ENCODE measurements around the gene CCDC136.

Gene CCDC136

GRCh38 chr7:128843938-128844621, 52.3 kb downstream of the CCDC136 start:
- Histone ChIP-seq H3K9me3 (ENCODE audit: control insufficient read depth in 5 of 5, low read length in 5 of 5) (no peaks in the 10 kb centered on the region), H3K36me3 (ENCODE audit: control insufficient read depth in 5 of 5, insufficient read depth in 5 of 5, low read length in 5 of 5) (peaks cover 0 to 32% (median 7%) of the 10 kb centered on the region in 5 donors), H3K9ac (ENCODE audit: low read length in 5 of 5) (no peak overlapping the region), H3K4me1 (ENCODE audit: control insufficient read depth in 5 of 5, insufficient read depth in 5 of 5, low read length in 5 of 5) (peaks cover 0 to 2% (median 0%) of the 10 kb centered on the region in 5 donors), H3K27ac (ENCODE audit: low read depth, low read length) (no peak overlapping the region), H3K27me3 (ENCODE audit: control insufficient read depth in 5 of 5, insufficient read depth in 4 of 5, low read length in 5 of 5) (no peaks in the 10 kb centered on the region), H3K4me3 (ENCODE audit: low read depth in 1 of 5, low read length in 5 of 5) (no peak overlapping the region)

- peaks cover 0 to 2% (median 0%) of the 10 kb centered on the region in 5 donors for H3K4me1 ChIP-seq (ENCODE audit: control insufficient read depth in 5 of 5, insufficient read depth in 5 of 5, low read length in 5 of 5)
- H3K27me3 ChIP-seq (ENCODE audit: control insufficient read depth in 5 of 5, insufficient read depth in 4 of 5, low read length in 5 of 5) = no peaks in the 10 kb centered on the region
- H3K9me3 ChIP-seq (ENCODE audit: control insufficient read depth in 5 of 5, low read length in 5 of 5) = no peaks in the 10 kb centered on the region
- H3K9ac ChIP-seq (ENCODE audit: low read length in 5 of 5) = no peak overlapping the region
- no peak overlapping the region for H3K4me3 ChIP-seq (ENCODE audit: low read depth in 1 of 5, low read length in 5 of 5)
- no peak overlapping the region for H3K27ac ChIP-seq (ENCODE audit: low read depth, low read length)
- peaks cover 0 to 31% (median 9%) of the 10 kb centered on the region in 5 donors for H3K36me3 ChIP-seq (ENCODE audit: control insufficient read depth in 5 of 5, insufficient read depth in 5 of 5, low read length in 5 of 5)
Measured at GRCh38 chr7:128844777-128845311, 53.1 kb downstream of the CCDC136 start.

- peaks cover 0 to 2% (median 0%) of the 10 kb centered on the region in 5 donors for H3K4me1 ChIP-seq (ENCODE audit: control insufficient read depth in 5 of 5, insufficient read depth in 5 of 5, low read length in 5 of 5)
- no peak overlapping the region for H3K4me3 ChIP-seq (ENCODE audit: low read depth in 1 of 5, low read length in 5 of 5)
- H3K9me3 ChIP-seq (ENCODE audit: control insufficient read depth in 5 of 5, low read length in 5 of 5) = no peaks in the 10 kb centered on the region
- peaks cover 0 to 29% (median 11%) of the 10 kb centered on the region in 5 donors for H3K36me3 ChIP-seq (ENCODE audit: control insufficient read depth in 5 of 5, insufficient read depth in 5 of 5, low read length in 5 of 5)
- no peak overlapping the region for H3K27ac ChIP-seq (ENCODE audit: low read depth, low read length)
- H3K27me3 ChIP-seq (ENCODE audit: control insufficient read depth in 5 of 5, insufficient read depth in 4 of 5, low read length in 5 of 5) = no peaks in the 10 kb centered on the region
- H3K9ac ChIP-seq (ENCODE audit: low read length in 5 of 5) = no peak overlapping the region
Measured at GRCh38 chr7:128845475-128845874, 53.7 kb downstream of the CCDC136 start.

- peaks cover 0 to 32% (median 11%) of the 10 kb centered on the region in 5 donors for H3K36me3 ChIP-seq (ENCODE audit: control insufficient read depth in 5 of 5, insufficient read depth in 5 of 5, low read length in 5 of 5)
- no peaks in the 10 kb centered on the region for H3K27me3 ChIP-seq (ENCODE audit: control insufficient read depth in 5 of 5, insufficient read depth in 4 of 5, low read length in 5 of 5)
- no peak overlapping the region for H3K27ac ChIP-seq (ENCODE audit: low read depth, low read length)
- H3K9me3 ChIP-seq (ENCODE audit: control insufficient read depth in 5 of 5, low read length in 5 of 5) = no peaks in the 10 kb centered on the region
- H3K9ac ChIP-seq (ENCODE audit: low read length in 5 of 5) = no peak overlapping the region
- H3K4me3 ChIP-seq (ENCODE audit: low read depth in 1 of 5, low read length in 5 of 5) = no peak overlapping the region
- peaks cover 0 to 2% (median 0%) of the 10 kb centered on the region in 5 donors for H3K4me1 ChIP-seq (ENCODE audit: control insufficient read depth in 5 of 5, insufficient read depth in 5 of 5, low read length in 5 of 5)
Measured at GRCh38 chr7:128845987-128846386, 54.2 kb downstream of the CCDC136 start.

GRCh38 chr7:128846781-128847444, 55.1 kb downstream of the CCDC136 start:
- Histone ChIP-seq H3K9ac (ENCODE audit: low read length in 5 of 5) (no peak overlapping the region), H3K4me1 (ENCODE audit: control insufficient read depth in 5 of 5, insufficient read depth in 5 of 5, low read length in 5 of 5) (peaks cover 0 to under 1% (median 0%) of the 10 kb centered on the region in 5 donors), H3K27ac (ENCODE audit: low read depth, low read length) (no peak overlapping the region), H3K36me3 (ENCODE audit: control insufficient read depth in 5 of 5, insufficient read depth in 5 of 5, low read length in 5 of 5) (peaks cover 0 to 36% (median 16%) of the 10 kb centered on the region in 5 donors), H3K27me3 (ENCODE audit: control insufficient read depth in 5 of 5, insufficient read depth in 4 of 5, low read length in 5 of 5) (no peaks in the 10 kb centered on the region), H3K4me3 (ENCODE audit: low read depth in 1 of 5, low read length in 5 of 5) (no peak overlapping the region), H3K9me3 (ENCODE audit: control insufficient read depth in 5 of 5, low read length in 5 of 5) (no peaks in the 10 kb centered on the region)

- Histone ChIP-seq H3K27ac (ENCODE audit: low read depth, low read length) (no peak overlapping the region), H3K9me3 (ENCODE audit: control insufficient read depth in 5 of 5, low read length in 5 of 5) (no peaks in the 10 kb centered on the region), H3K4me1 (ENCODE audit: control insufficient read depth in 5 of 5, insufficient read depth in 5 of 5, low read length in 5 of 5) (no peaks in the 10 kb centered on the region), H3K27me3 (ENCODE audit: control insufficient read depth in 5 of 5, insufficient read depth in 4 of 5, low read length in 5 of 5) (no peaks in the 10 kb centered on the region), H3K9ac (ENCODE audit: low read length in 5 of 5) (no peak overlapping the region), H3K36me3 (ENCODE audit: control insufficient read depth in 5 of 5, insufficient read depth in 5 of 5, low read length in 5 of 5) (peaks cover 0 to 35% (median 18%) of the 10 kb centered on the region in 5 donors), H3K4me3 (ENCODE audit: low read depth in 1 of 5, low read length in 5 of 5) (no peak overlapping the region)
Measured at GRCh38 chr7:128847721-128848211, 56.0 kb downstream of the CCDC136 start.

- peaks cover 0 to 33% (median 16%) of the 10 kb centered on the region in 5 donors for H3K36me3 ChIP-seq (ENCODE audit: control insufficient read depth in 5 of 5, insufficient read depth in 5 of 5, low read length in 5 of 5)
- H3K4me1 ChIP-seq (ENCODE audit: control insufficient read depth in 5 of 5, insufficient read depth in 5 of 5, low read length in 5 of 5) = no peaks in the 10 kb centered on the region
- no peak overlapping the region for H3K9ac ChIP-seq (ENCODE audit: low read length in 5 of 5)
- H3K4me3 ChIP-seq (ENCODE audit: low read depth in 1 of 5, low read length in 5 of 5) = no peak overlapping the region
- H3K27me3 ChIP-seq (ENCODE audit: control insufficient read depth in 5 of 5, insufficient read depth in 4 of 5, low read length in 5 of 5) = no peaks in the 10 kb centered on the region
- H3K9me3 ChIP-seq (ENCODE audit: control insufficient read depth in 5 of 5, low read length in 5 of 5) = no peaks in the 10 kb centered on the region
- no peak overlapping the region for H3K27ac ChIP-seq (ENCODE audit: low read depth, low read length)
Measured at GRCh38 chr7:128848289-128849155, 56.8 kb downstream of the CCDC136 start.

GRCh38 chr7:128849156-128849515, 57.4 kb downstream of the CCDC136 start:
- Histone ChIP-seq H3K27ac (ENCODE audit: low read depth, low read length) (no peak overlapping the region), H3K4me3 (ENCODE audit: low read depth in 1 of 5, low read length in 5 of 5) (no peak overlapping the region)

GRCh38 chr7:128849804-128850490, 58.2 kb downstream of the CCDC136 start:
- H3K36me3 ChIP-seq (ENCODE audit: control insufficient read depth in 5 of 5, insufficient read depth in 5 of 5, low read length in 5 of 5) = peaks cover 0 to 35% (median 18%) of the 10 kb centered on the region in 5 donors

More at GRCh38 chr7:128849156-128849515, 57.4 kb downstream of the CCDC136 start:
- Histone ChIP-seq H3K4me1 (ENCODE audit: control insufficient read depth in 5 of 5, insufficient read depth in 5 of 5, low read length in 5 of 5) (no peaks in the 10 kb centered on the region), H3K9me3 (ENCODE audit: control insufficient read depth in 5 of 5, low read length in 5 of 5) (no peaks in the 10 kb centered on the region), H3K9ac (ENCODE audit: low read length in 5 of 5) (no peak overlapping the region), H3K36me3 (ENCODE audit: control insufficient read depth in 5 of 5, insufficient read depth in 5 of 5, low read length in 5 of 5) (peaks cover 0 to 35% (median 15%) of the 10 kb centered on the region in 5 donors), H3K27me3 (ENCODE audit: control insufficient read depth in 5 of 5, insufficient read depth in 4 of 5, low read length in 5 of 5) (no peaks in the 10 kb centered on the region)

More at GRCh38 chr7:128849804-128850490, 58.2 kb downstream of the CCDC136 start:
- Histone ChIP-seq H3K9ac (ENCODE audit: low read length in 5 of 5) (no peak overlapping the region), H3K4me3 (ENCODE audit: low read depth in 1 of 5, low read length in 5 of 5) (no peak overlapping the region), H3K27ac (ENCODE audit: low read depth, low read length) (no peak overlapping the region), H3K9me3 (ENCODE audit: control insufficient read depth in 5 of 5, low read length in 5 of 5) (no peaks in the 10 kb centered on the region), H3K27me3 (ENCODE audit: control insufficient read depth in 5 of 5, insufficient read depth in 4 of 5, low read length in 5 of 5) (no peaks in the 10 kb centered on the region), H3K4me1 (ENCODE audit: control insufficient read depth in 5 of 5, insufficient read depth in 5 of 5, low read length in 5 of 5) (no peaks in the 10 kb centered on the region)
